GM18519 (cell line): ENCODE results near the gene UGT3A1.
A peak's percentile ranks its signal among the peaks of the same experiment; 100 is the strongest.
"Not testable (repeated sequence)": the region's sequence is repeated elsewhere in the genome, so short reads cannot be mapped to it uniquely, and the experiment has no call there.

Experiments
- ATAC-seq: cut with Tn5 transposase; IDR thresholded peaks from one replicate; pipeline ENCODE4 v1.9.1; 2021; ENCODE audit warnings: mild to moderate bottlenecking, moderate library complexity; ENCODE audit not compliant: unreplicated experiment, low FRiP score

The UGT3A1 gene

GRCh38 chr5:35996076-35996475 lies 4.9 kb upstream of the UGT3A1 start:
- no peak for ATAC-seq

GRCh38 chr5:35990520-35990919 lies 670 bp downstream of the UGT3A1 start:
- no peak for ATAC-seq

- ATAC-seq = no peak
Observed at GRCh38 chr5:35988529-35988928, 2.7 kb downstream of the UGT3A1 start.

- ATAC-seq = no peak
Observed at GRCh38 chr5:35987776-35988175, 3.4 kb downstream of the UGT3A1 start.

- no peak for ATAC-seq
Observed at GRCh38 chr5:35979715-35980114, 11.5 kb downstream of the UGT3A1 start.

- not testable (repeated sequence) for ATAC-seq
Observed at GRCh38 chr5:35976859-35977258, 14.3 kb downstream of the UGT3A1 start.

- ATAC-seq = no peak
Observed at GRCh38 chr5:35974570-35974969, 16.6 kb downstream of the UGT3A1 start.

GRCh38 chr5:35971878-35972210 lies 19.3 kb downstream of the UGT3A1 start:
- ATAC-seq = no peak

GRCh38 chr5:35971186-35971877 lies 19.9 kb downstream of the UGT3A1 start:
- no peak for ATAC-seq

GRCh38 chr5:35963381-35963843 lies 27.8 kb downstream of the UGT3A1 start:
- ATAC-seq = no peak

- ATAC-seq = no peak
Observed at GRCh38 chr5:35960328-35960727, 30.9 kb downstream of the UGT3A1 start.

- ATAC-seq = no peak
Observed at GRCh38 chr5:35956429-35956828, 34.8 kb downstream of the UGT3A1 start.

GRCh38 chr5:35954175-35954574 lies 37.0 kb downstream of the UGT3A1 start:
- no peak for ATAC-seq

GRCh38 chr5:35947085-35947484 lies 44.1 kb downstream of the UGT3A1 start:
- ATAC-seq = no peak

- no peak for ATAC-seq
Observed at GRCh38 chr5:35939639-35940038, 51.6 kb downstream of the UGT3A1 start.

GRCh38 chr5:35938568-35939227 lies 52.5 kb downstream of the UGT3A1 start, which contains the start of gene CAPSL:
TSS of gene CAPSL (minus strand) at chr5:35938622. CDS start at chr5:35921120, 17,502 bp downstream.
- ATAC-seq = no peak

GRCh38 chr5:35926389-35927051 lies 64.7 kb downstream of the UGT3A1 start:
- ATAC-seq = peak; percentile 37

GRCh38 chr5:35924950-35925722 lies 66.1 kb downstream of the UGT3A1 start:
- ATAC-seq = peak; percentile 73

- ATAC-seq = no peak
Observed at GRCh38 chr5:35924122-35924949, 66.9 kb downstream of the UGT3A1 start.

GRCh38 chr5:35922468-35922867 lies 68.7 kb downstream of the UGT3A1 start:
- ATAC-seq = no peak
